ENCODE results near the gene CAMSAP1. TPM values are rescaled to one million over a fixed set of nuclear protein-coding genes. Genes with fewer than 3 reads are reported as not detected.

CAMSAP1 gene
- total RNA-seq, 1 donor from 2014 or later, result 80.8 TPM

DNA sequence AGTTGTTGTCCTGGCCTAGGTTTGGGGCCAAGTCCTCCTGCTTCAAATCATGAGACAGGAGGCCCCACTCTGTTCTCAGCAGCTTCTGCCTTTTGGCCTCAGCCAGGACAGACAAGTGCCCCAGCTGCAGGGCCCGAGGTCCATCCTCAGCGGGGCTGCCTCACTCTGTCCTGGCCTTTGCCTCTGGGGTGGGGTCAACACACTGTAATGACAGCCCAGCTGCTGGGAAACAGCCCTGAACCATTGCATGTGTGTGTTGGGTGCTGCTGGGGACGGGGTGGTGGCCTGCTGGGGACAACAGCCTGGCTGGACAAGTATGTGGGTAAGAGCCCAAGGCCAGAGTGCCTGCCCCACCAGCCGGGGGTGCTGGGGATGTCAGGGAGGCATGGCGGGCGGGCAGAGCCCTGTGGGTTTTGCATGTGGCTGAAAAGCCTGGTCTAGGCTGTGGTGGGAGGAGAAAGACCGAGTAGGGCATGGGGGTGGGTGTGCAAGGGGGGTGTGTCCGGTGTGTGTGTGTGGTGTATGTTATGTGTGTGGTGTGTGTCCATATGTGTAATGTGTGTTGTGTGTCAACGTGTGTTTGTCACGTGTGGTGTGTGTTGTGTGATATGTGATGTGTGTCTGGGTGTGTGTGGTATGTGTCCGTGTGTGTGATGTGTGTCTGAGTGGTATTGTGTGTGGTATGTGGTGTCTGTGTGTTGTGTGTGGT lies 133.7 kb downstream of the CAMSAP1 start:
- H3K9me3 Mint-ChIP-seq, result no peaks in the 10 kb centered on the region
- no peak for DNase-seq (ENCODE audit: low read depth, low spot score)
- no peak overlapping the region for H3K27ac Mint-ChIP-seq (ENCODE audit: unreplicated experiment)
- no peaks in the 10 kb centered on the region for H3K36me3 Mint-ChIP-seq (ENCODE audit: low read depth)
- TF ChIP-seq, protein P1, sequence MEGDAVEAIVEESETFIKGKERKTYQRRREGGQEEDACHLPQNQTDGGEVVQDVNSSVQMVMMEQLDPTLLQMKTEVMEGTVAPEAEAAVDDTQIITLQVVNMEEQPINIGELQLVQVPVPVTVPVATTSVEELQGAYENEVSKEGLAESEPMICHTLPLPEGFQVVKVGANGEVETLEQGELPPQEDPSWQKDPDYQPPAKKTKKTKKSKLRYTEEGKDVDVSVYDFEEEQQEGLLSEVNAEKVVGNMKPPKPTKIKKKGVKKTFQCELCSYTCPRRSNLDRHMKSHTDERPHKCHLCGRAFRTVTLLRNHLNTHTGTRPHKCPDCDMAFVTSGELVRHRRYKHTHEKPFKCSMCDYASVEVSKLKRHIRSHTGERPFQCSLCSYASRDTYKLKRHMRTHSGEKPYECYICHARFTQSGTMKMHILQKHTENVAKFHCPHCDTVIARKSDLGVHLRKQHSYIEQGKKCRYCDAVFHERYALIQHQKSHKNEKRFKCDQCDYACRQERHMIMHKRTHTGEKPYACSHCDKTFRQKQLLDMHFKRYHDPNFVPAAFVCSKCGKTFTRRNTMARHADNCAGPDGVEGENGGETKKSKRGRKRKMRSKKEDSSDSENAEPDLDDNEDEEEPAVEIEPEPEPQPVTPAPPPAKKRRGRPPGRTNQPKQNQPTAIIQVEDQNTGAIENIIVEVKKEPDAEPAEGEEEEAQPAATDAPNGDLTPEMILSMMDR (conservative IDR thresholded peaks at IDR 0.05), result no peak
- no peak overlapping the region for H3K4me3 Mint-ChIP-seq
- no peaks in the 10 kb centered on the region for H3K4me1 Mint-ChIP-seq
- no peaks in the 10 kb centered on the region for H3K27me3 Mint-ChIP-seq (ENCODE audit: low read depth)

DNA sequence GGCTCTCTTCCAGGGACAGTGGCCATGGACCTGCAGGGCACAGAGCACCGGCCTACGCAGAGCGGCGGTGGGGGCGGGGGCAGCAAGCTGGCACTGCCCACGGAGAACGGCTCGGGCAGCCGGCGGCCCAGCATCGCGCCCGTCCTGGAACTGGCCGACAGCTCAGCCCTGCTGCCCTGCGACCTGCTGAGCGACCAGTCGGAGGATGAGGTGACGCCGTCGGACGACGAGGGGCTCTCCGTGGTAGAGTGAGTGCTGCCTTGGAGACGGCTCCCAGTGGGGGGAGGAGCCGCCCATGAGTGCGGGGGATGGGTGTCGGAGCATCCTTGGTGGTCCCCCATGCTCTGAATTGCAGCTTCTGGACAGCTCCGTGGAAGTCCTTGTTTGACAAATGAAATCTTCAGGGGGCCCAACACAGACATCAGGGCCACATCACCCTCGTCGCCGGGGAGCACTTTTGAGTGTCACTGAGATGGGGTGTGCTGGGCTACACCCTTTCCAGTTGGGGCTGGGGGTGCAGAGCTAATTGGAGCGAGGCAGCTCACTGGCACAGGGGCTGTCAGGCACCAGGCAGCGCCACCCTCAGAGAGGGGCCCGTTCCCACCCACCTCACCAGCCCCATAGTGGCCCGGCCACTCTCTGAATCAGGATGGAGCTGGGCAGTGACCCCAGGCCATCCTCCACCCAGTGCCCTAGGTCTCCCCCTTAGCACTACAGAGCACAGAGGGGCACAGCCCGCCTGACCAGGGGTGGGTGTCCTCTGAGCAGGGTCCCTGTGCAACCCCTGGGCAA lies 134.4 kb downstream of the CAMSAP1 start:
- DNase-seq (ENCODE audit: low read depth, low spot score), result no peak
- Mint-ChIP-seq H3K27ac (ENCODE audit: unreplicated experiment) (no peak overlapping the region), H3K9me3 (no peaks in the 10 kb centered on the region), H3K4me3 (no peak overlapping the region), H3K4me1 (no peaks in the 10 kb centered on the region), H3K36me3 (ENCODE audit: low read depth) (no peaks in the 10 kb centered on the region), H3K27me3 (ENCODE audit: low read depth) (no peaks in the 10 kb centered on the region)
- TF ChIP-seq, protein P1 (conservative IDR thresholded peaks at IDR 0.05), result no peak

DNA sequence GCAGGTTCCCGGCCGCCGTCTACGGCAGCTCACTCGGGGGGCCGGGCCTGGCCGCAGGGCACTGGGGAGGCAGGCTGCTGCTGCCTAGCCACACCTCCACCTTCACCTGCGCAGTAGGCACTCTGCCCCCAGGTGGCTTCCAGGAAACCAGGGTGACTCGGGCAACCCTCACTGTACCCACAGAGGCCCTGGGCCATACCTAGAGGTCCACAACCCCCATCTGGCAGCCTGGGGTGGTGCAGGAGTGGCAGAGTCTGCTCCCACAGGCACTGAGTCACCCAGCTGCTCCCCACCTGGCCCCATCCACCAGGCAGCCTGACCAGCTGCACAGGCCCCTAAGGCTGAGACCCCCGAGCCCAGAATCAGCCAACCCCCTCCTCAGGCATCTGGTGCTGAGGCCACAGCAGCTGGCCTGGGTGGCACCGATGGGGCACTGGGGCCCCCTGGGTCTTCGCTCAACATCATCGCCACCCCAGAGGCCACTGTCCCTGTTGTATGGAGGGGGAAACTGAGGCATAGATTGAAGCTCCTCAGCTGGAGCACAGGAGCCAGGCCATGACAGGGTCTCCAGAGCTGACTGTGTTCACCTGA lies 135.2 kb downstream of the CAMSAP1 start:
- Mint-ChIP-seq H3K27ac (ENCODE audit: unreplicated experiment) (no peak overlapping the region), H3K36me3 (ENCODE audit: low read depth) (no peaks in the 10 kb centered on the region), H3K4me1 (no peaks in the 10 kb centered on the region), H3K9me3 (no peaks in the 10 kb centered on the region), H3K4me3 (no peak overlapping the region), H3K27me3 (ENCODE audit: low read depth) (no peaks in the 10 kb centered on the region)
- no peak for DNase-seq (ENCODE audit: low read depth, low spot score)
- TF ChIP-seq, protein P1 (conservative IDR thresholded peaks at IDR 0.05), result no peak

DNA sequence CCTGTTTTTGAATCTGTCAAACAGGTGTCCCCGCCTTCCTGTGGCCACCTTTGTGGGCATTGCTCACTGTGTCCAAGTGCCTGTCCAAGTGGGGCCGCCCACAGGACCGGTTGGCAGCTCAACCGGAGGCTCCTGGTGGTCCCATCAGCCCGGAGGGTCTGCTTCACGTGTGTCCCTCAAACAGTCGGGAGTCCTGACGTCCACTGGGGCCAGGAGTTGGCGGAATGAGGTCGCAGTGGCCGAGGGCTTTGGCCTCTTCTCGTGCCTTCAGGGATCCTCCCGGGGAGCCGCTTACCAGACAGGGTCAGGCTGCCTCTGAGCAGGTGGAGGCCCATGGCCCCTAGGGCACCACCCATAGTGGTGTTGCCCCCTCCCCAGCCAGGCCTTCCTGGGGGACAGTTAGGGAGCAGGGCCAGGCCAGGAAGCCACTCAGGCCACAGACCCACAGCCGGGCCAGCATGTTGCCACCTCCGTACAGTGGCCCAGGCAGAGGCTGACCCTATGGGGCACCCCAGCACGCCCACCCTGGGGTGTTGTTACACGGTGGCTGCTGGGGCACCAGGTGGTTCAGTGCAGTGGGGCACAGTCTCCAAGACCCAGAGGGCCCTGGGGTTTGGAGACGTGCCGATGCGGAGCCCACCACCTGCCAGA lies 135.8 kb downstream of the CAMSAP1 start:
- Mint-ChIP-seq H3K4me1 (no peaks in the 10 kb centered on the region), H3K27me3 (ENCODE audit: low read depth) (no peaks in the 10 kb centered on the region), H3K9me3 (no peaks in the 10 kb centered on the region), H3K27ac (ENCODE audit: unreplicated experiment) (no peak overlapping the region), H3K36me3 (ENCODE audit: low read depth) (no peaks in the 10 kb centered on the region), H3K4me3 (no peak overlapping the region)
- TF ChIP-seq, protein P1 (conservative IDR thresholded peaks at IDR 0.05), result no peak
- no peak for DNase-seq (ENCODE audit: low read depth, low spot score)

DNA sequence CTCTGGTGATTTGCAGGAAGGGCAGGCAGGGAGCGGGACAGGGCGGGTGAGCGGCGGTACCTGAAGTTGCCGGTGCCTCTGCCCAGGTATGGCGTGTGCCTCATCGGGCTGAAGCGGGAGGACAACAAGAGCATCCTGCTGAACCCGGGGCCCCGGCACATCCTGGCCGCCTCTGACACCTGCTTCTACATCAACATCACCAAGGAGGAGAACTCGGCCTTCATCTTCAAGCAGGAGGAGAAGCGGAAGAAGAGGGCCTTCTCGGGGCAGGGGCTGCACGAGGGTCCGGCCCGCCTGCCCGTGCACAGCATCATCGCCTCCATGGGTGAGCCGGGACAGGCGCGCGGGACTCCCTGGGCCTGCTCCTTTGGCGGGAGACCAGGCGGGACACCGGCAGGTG lies 136.6 kb downstream of the CAMSAP1 start:
- Mint-ChIP-seq H3K27me3 (ENCODE audit: low read depth) (no peaks in the 10 kb centered on the region), H3K4me1 (no peaks in the 10 kb centered on the region), H3K27ac (ENCODE audit: unreplicated experiment) (no peak overlapping the region), H3K36me3 (ENCODE audit: low read depth) (no peaks in the 10 kb centered on the region), H3K9me3 (no peaks in the 10 kb centered on the region), H3K4me3 (no peak overlapping the region)
- TF ChIP-seq, protein P1 (conservative IDR thresholded peaks at IDR 0.05), result no peak
- DNase-seq (ENCODE audit: low read depth, low spot score), result no peak
